ENCODE measurements around the gene KCNK16. TPM values are rescaled to one million over a fixed set of nuclear protein-coding genes. Genes with fewer than 3 reads are reported as not detected.
A peak's percentile ranks its signal among the peaks of the same experiment; 100 is the strongest.

The KCNK16 gene
- total and polyA plus RNA-seq, 2 of the 13 experiments (the other 11 are each of a cell fraction or from before 2014, with no cell fraction given) = not detected

DNA sequence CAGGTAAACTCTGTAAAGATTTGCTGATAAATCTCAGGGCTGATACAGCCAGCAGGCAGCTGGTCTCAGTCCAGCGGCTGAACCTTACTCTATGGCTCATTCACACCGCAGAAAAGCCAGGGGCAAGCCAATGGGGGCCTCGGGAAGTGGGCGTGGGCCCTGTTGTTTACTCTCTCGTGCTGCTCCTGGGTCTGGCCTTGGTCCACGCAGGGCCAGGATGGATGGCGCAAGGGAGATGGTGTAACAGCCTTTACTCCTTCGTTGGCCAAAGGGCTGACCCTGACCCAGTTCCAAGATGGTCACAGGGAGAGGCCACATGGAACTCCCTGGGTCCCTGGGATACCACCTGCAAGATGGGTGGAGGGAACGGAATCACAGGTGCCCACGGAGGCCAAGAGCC is 24.4 kb downstream of the KCNK16 start (continued):
- TF ChIP-seq EEA1 (CRISPR knock-in tag; IDR thresholded peaks at IDR 0.05; ENCODE audit: borderline replicate concordance) (no peak), ZNF329 (CRISPR knock-in tag; IDR thresholded peaks at IDR 0.05; ENCODE audit: low read depth) (no peak), ZNF558 (CRISPR knock-in tag; IDR thresholded peaks at IDR 0.05; ENCODE audit: borderline replicate concordance) (no peak), MED8 (CRISPR knock-in tag; IDR thresholded peaks at IDR 0.05; ENCODE audit: insufficient replicate concordance) (no peak), REXO4 (CRISPR knock-in tag; IDR thresholded peaks at IDR 0.05; ENCODE audit: borderline replicate concordance) (no peak), SMAD9 (CRISPR knock-in tag; IDR thresholded peaks at IDR 0.05) (no peak), NR2C2 (CRISPR knock-in tag; IDR thresholded peaks at IDR 0.05; ENCODE audit: borderline replicate concordance) (peak; percentile 59; the same call in 1 of the 2 replicates), ARNT (IDR thresholded peaks at IDR 0.05) (no peak), CBX2 (IDR thresholded peaks at IDR 0.05; ENCODE audit: low read depth, low read length) (no peak), CBX2 (CRISPR knock-in tag; IDR thresholded peaks at IDR 0.05; ENCODE audit: low read depth) (no peak), ZNF891 (CRISPR knock-in tag; IDR thresholded peaks at IDR 0.05) (no peak), NKX3-1 (CRISPR knock-in tag; IDR thresholded peaks at IDR 0.05) (no peak), TEAD2 (CRISPR knock-in tag; IDR thresholded peaks at IDR 0.05) (no peak)
- TF ChIP-seq, protein P1, sequence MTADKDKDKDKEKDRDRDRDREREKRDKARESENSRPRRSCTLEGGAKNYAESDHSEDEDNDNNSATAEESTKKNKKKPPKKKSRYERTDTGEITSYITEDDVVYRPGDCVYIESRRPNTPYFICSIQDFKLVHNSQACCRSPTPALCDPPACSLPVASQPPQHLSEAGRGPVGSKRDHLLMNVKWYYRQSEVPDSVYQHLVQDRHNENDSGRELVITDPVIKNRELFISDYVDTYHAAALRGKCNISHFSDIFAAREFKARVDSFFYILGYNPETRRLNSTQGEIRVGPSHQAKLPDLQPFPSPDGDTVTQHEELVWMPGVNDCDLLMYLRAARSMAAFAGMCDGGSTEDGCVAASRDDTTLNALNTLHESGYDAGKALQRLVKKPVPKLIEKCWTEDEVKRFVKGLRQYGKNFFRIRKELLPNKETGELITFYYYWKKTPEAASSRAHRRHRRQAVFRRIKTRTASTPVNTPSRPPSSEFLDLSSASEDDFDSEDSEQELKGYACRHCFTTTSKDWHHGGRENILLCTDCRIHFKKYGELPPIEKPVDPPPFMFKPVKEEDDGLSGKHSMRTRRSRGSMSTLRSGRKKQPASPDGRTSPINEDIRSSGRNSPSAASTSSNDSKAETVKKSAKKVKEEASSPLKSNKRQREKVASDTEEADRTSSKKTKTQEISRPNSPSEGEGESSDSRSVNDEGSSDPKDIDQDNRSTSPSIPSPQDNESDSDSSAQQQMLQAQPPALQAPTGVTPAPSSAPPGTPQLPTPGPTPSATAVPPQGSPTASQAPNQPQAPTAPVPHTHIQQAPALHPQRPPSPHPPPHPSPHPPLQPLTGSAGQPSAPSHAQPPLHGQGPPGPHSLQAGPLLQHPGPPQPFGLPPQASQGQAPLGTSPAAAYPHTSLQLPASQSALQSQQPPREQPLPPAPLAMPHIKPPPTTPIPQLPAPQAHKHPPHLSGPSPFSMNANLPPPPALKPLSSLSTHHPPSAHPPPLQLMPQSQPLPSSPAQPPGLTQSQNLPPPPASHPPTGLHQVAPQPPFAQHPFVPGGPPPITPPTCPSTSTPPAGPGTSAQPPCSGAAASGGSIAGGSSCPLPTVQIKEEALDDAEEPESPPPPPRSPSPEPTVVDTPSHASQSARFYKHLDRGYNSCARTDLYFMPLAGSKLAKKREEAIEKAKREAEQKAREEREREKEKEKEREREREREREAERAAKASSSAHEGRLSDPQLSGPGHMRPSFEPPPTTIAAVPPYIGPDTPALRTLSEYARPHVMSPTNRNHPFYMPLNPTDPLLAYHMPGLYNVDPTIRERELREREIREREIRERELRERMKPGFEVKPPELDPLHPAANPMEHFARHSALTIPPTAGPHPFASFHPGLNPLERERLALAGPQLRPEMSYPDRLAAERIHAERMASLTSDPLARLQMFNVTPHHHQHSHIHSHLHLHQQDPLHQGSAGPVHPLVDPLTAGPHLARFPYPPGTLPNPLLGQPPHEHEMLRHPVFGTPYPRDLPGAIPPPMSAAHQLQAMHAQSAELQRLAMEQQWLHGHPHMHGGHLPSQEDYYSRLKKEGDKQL (CRISPR knock-in tag; IDR thresholded peaks at IDR 0.05; ENCODE audit: low read depth) = no peak
- TF ChIP-seq, protein P2, sequence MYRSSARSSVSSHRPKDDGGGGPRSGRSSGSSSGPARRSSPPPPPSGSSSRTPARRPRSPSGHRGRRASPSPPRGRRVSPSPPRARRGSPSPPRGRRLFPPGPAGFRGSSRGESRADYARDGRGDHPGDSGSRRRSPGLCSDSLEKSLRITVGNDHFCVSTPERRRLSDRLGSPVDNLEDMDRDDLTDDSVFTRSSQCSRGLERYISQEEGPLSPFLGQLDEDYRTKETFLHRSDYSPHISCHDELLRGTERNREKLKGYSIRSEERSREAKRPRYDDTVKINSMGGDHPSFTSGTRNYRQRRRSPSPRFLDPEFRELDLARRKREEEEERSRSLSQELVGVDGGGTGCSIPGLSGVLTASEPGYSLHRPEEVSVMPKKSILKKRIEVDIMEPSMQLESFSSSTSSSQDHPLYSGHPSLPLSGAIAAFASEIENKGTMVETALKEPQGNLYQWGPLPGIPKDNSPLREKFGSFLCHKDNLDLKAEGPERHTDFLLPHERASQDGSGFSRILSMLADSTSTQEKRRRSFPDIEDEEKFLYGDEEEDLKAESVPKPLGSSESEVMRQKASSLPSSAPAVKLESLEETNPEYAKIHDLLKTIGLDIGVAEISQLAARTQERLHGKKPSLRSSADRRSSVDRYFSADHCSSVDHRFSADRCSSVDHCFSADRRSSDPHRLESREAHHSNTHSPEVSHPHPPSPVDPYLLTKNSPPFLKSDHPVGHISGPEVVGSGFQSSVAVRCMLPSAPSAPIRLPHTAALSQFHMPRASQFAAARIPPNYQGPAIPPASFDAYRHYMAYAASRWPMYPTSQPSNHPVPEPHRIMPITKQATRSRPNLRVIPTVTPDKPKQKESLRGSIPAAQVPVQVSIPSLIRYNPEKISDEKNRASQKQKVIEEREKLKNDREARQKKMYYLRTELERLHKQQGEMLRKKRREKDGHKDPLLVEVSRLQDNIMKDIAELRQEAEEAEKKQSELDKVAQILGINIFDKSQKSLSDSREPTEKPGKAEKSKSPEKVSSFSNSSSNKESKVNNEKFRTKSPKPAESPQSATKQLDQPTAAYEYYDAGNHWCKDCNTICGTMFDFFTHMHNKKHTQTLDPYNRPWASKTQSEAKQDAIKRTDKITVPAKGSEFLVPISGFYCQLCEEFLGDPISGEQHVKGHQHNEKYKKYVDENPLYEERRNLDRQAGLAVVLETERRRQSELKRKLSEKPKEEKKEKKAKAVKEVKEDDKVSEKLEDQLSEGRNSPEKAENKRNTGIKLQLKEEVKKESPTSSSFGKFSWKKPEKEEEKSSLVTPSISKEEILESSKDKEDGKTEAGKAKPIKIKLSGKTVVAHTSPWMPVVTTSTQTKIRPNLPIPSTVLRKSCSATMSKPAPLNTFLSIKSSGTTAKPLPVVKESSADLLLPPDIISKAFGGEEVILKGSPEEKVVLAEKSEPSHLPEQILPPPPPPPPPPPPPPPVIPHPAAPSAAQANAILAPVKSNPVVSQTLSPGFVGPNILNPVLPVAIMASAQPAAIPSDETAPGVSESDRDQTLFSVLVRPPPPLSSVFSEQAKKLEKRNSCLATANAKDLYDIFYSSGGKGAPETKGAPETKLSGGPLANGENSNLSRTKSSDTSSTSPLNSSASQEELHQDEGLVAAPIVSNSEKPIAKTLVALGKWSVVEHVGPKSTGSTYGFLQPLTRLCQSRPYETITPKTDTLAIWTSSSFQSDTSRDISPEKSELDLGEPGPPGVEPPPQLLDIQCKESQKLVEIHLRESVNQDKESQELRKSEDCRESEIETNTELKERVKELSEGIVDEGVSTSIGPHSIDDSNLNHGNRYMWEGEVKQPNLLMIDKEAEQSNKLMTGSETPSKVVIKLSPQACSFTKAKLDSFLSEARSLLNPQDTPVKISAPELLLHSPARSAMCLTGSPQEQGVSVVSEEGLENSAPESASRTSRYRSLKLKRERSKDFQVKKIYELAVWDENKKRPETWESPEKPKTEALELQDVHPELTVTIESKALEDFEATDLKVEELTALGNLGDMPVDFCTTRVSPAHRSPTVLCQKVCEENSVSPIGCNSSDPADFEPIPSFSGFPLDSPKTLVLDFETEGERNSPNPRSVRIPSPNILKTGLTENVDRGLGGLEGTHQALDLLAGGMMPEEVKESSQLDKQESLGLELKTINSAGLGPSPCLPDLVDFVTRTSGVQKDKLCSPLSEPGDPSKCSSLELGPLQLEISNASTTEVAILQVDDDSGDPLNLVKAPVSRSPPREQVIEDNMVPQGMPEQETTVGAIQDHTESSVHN (CRISPR knock-in tag; IDR thresholded peaks at IDR 0.05) = no peak
- TF ChIP-seq, protein P3, sequence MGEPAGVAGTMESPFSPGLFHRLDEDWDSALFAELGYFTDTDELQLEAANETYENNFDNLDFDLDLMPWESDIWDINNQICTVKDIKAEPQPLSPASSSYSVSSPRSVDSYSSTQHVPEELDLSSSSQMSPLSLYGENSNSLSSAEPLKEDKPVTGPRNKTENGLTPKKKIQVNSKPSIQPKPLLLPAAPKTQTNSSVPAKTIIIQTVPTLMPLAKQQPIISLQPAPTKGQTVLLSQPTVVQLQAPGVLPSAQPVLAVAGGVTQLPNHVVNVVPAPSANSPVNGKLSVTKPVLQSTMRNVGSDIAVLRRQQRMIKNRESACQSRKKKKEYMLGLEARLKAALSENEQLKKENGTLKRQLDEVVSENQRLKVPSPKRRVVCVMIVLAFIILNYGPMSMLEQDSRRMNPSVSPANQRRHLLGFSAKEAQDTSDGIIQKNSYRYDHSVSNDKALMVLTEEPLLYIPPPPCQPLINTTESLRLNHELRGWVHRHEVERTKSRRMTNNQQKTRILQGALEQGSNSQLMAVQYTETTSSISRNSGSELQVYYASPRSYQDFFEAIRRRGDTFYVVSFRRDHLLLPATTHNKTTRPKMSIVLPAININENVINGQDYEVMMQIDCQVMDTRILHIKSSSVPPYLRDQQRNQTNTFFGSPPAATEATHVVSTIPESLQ (CRISPR knock-in tag; conservative IDR thresholded peaks at IDR 0.05) = no peak

All from HepG2 (cell line).